Transverse colon (tissue), 4 donors: ENCODE results near the gene SWSAP1.

Experiments used
- EP300 ChIP-seq: sonication (generic); formaldehyde crosslinking; IDR thresholded peaks from one replicate; pipeline ENCODE4 v1.6.1; 2017; ENCODE audit warnings: antibody characterized with exemption, low read depth
- POLR2A ChIP-seq: fragments of 450-650 bp; IDR thresholded peaks from one replicate; pipeline ENCODE4 v1.6.1; 2016; ENCODE audit warnings: antibody characterized with exemption, mild to moderate bottlenecking, moderate library complexity
- POLR2AphosphoS5 ChIP-seq, 3 donors: sonication (generic); formaldehyde crosslinking; IDR thresholded peaks; one replicate each; pipeline ENCODE4 v1.6.1; 2016; ENCODE audit warnings: antibody characterized with exemption in 3 of 3
- TF ChIP-seq, protein P1 (sequence below), 5 experiments: fragments of 200-600 bp in 3 of 5; fragments of 450-650 bp in 2 of 5; sonication (generic) in 3 of 5; IDR thresholded peaks; 1 replicate in 2 of 5; 2 replicates in 3 of 5; pipeline ENCODE4 v1.5.1; 2016 to 2017; ENCODE audit warnings: antibody characterized with exemption in 5 of 5, inconsistent platforms in 3 of 5, mild to moderate bottlenecking in 2 of 5, moderate library complexity in 1 of 5

DNA sequence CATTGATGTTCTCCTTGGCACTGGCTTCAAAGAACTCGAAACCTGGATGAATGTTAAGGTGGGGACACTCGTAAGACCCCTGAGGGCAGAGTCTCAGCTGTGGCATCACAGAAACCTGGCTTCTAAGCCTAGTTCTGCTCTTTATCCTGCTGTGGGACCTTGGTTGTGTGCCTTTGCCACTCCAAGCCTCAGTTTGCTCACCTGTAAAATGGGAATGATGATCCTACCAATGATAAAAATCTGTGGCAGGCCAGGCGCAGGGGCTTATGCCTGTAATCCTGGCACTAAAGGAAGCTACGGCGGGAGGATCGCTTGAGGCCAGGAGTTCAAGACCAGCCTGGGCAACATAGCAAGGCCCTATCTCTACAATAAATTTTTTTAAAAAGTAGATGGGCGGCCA lies 48.9 kb upstream of the SWSAP1 start:
- TF ChIP-seq POLR2A (no peak), POLR2AphosphoS5 (IDR thresholded peaks at IDR 0.05) (no peak), EP300 (no peak)
- TF ChIP-seq, protein P1, sequence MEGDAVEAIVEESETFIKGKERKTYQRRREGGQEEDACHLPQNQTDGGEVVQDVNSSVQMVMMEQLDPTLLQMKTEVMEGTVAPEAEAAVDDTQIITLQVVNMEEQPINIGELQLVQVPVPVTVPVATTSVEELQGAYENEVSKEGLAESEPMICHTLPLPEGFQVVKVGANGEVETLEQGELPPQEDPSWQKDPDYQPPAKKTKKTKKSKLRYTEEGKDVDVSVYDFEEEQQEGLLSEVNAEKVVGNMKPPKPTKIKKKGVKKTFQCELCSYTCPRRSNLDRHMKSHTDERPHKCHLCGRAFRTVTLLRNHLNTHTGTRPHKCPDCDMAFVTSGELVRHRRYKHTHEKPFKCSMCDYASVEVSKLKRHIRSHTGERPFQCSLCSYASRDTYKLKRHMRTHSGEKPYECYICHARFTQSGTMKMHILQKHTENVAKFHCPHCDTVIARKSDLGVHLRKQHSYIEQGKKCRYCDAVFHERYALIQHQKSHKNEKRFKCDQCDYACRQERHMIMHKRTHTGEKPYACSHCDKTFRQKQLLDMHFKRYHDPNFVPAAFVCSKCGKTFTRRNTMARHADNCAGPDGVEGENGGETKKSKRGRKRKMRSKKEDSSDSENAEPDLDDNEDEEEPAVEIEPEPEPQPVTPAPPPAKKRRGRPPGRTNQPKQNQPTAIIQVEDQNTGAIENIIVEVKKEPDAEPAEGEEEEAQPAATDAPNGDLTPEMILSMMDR (IDR thresholded peaks at IDR 0.05), result no peak
